GM23248 (cell line): ENCODE results near the gene NDUFB11.

Experiments used
- EZH2 ChIP-seq: fragments of 200-600 bp; sonication (generic); IDR thresholded peaks from 2 replicates; pipeline ENCODE4 v1.6.1; 2018; ENCODE audit warnings: antibody characterized with exemption, mild to moderate bottlenecking; ENCODE audit not compliant: insufficient read depth, poor library complexity, severe bottlenecking
- EZH2phosphoT487 ChIP-seq: fragments of 200-600 bp; sonication (generic); IDR thresholded peaks from 2 replicates; pipeline ENCODE4 v1.6.1; 2018; ENCODE audit warnings: antibody characterized with exemption, moderate library complexity, mild to moderate bottlenecking, low read depth; ENCODE audit not compliant: insufficient read depth

- TF ChIP-seq EZH2 (no peak), EZH2phosphoT487 (no peak)
These were observed 6.3 kb downstream of the NDUFB11 start for GRCh38 chrX:47138171-47138570.
